Measurements from ENCODE around the gene CH25H.
"Not testable (repeated sequence)": the region's sequence is repeated elsewhere in the genome, so short reads cannot be mapped to it uniquely, and the experiment has no call there.

CH25H gene

DNA sequence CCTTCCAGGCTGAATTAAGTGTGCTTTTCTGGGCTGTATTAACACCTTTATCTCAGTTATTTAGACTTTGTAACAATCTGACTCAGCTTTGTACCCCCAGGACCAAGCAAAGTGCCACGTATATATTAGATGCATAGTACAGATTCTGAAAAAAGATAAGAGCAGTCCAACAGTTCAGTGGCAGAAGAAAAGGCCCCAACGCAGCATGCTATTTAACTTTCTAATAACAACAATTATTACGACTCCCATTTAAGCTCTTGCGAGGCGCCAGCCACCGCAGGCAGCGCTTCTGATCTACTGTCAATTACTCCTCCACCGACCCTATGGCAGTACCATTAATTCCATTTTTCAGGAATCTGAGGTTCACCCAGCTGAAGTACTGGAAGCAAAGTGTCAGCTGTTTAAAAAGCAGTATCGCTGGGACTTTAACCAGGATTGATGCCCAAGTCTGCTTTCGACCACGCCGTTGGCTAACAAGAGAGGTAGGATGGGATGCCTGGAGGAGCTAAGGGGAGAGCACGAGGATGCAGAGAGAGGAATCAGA lies 43.8 kb upstream of the CH25H start:
- DNase-seq = no peak
- in situ Hi-C loops (cut with HindIII; ENCODE audit: low pct_ligation_motif_present, low sequenced_read_pairs) = no loop called here
- Histone ChIP-seq H3K4me3 (ENCODE audit: low read depth, low read length) (peak overlapping the region; percentile 94), H3K27ac (no peak overlapping the region), H3K27me3 (replicated peaks) (no peaks in the 10 kb centered on the region), H3K36me3 (replicated peaks) (no peaks in the 10 kb centered on the region)
- TF ChIP-seq, protein P1, sequence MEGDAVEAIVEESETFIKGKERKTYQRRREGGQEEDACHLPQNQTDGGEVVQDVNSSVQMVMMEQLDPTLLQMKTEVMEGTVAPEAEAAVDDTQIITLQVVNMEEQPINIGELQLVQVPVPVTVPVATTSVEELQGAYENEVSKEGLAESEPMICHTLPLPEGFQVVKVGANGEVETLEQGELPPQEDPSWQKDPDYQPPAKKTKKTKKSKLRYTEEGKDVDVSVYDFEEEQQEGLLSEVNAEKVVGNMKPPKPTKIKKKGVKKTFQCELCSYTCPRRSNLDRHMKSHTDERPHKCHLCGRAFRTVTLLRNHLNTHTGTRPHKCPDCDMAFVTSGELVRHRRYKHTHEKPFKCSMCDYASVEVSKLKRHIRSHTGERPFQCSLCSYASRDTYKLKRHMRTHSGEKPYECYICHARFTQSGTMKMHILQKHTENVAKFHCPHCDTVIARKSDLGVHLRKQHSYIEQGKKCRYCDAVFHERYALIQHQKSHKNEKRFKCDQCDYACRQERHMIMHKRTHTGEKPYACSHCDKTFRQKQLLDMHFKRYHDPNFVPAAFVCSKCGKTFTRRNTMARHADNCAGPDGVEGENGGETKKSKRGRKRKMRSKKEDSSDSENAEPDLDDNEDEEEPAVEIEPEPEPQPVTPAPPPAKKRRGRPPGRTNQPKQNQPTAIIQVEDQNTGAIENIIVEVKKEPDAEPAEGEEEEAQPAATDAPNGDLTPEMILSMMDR (IDR thresholded peaks at IDR 0.05; ENCODE audit: low read depth, low read length, missing control alignments) = no peak

DNA sequence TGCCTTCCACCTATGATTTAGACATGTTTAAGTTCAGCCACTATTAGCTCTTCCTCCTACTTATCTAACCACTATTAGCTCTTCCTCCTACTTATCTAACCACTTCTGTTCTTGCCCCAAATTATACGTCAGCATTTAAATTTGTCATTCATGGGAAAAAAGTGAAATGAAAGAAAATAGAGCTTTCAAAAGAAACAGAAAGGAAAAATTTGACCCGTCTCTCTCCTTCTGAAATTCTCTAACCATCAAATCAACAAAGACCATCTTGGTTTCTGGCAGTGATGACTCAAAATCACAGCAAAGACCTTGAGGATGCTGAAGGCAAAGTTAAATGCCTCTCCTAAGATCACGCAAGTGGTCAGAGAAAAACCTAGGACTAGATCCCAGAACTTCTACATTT lies 41.9 kb upstream of the CH25H start:
- Histone ChIP-seq H3K27me3 (replicated peaks) (no peaks in the 10 kb centered on the region), H3K4me3 (ENCODE audit: low read depth, low read length) (no peak overlapping the region), H3K36me3 (replicated peaks) (no peaks in the 10 kb centered on the region), H3K27ac (no peak overlapping the region)
- in situ Hi-C loops (cut with HindIII; ENCODE audit: low pct_ligation_motif_present, low sequenced_read_pairs) = no loop called here
- DNase-seq = no peak
- TF ChIP-seq, protein P1 (IDR thresholded peaks at IDR 0.05; ENCODE audit: low read depth, low read length, missing control alignments) = no peak

DNA sequence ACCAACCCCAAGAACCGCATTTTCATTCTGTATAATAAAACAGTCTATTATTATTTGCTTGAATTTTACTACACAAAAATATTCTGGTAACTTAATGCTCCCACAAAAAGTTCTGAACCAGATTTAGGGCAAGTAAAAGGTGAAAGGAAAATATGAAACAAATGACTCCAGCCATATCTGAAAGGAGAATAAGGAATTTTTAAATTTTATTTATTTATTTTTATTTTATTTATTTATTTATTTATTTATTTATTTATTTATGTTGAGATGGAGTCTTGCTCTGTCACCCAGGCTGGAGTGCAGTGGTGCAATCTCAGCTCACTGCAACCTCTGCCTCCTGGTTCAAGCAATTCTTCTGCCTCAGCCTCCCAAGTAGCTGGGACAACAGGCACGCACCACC lies 40.5 kb upstream of the CH25H start:
- H3K27ac ChIP-seq; DNase-seq; H3K36me3 ChIP-seq (replicated peaks); H3K27me3 ChIP-seq (replicated peaks); H3K4me3 ChIP-seq (ENCODE audit: low read depth, low read length); in situ Hi-C loops (cut with HindIII; ENCODE audit: low pct_ligation_motif_present, low sequenced_read_pairs): not testable (repeated sequence)

DNA sequence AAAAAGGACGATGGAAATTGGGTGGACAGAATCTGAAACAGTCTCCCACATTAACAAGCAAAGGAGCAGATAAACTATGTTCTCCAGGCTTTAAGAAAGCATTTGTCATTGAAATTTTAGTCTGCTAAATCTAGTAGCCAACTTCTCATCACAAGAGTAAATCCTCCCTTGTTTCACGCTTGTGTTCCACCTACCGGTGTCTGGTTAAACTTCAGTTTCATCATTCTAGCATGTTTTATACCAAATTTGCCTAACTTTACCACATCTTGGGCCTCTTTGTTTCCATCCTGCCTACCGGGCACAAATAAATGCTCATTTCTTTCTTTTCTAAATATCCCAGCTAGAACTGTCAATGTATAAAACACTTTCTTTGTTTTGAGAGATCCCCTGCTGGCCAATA lies 38.7 kb upstream of the CH25H start:
- in situ Hi-C loops (cut with HindIII; ENCODE audit: low pct_ligation_motif_present, low sequenced_read_pairs) = no loop called here
- Histone ChIP-seq H3K36me3 (replicated peaks) (no peaks in the 10 kb centered on the region), H3K27ac (no peak overlapping the region), H3K27me3 (replicated peaks) (no peaks in the 10 kb centered on the region), H3K4me3 (ENCODE audit: low read depth, low read length) (no peak overlapping the region)
- DNase-seq = no peak
- TF ChIP-seq, protein P1 (IDR thresholded peaks at IDR 0.05; ENCODE audit: low read depth, low read length, missing control alignments) = no peak

DNA sequence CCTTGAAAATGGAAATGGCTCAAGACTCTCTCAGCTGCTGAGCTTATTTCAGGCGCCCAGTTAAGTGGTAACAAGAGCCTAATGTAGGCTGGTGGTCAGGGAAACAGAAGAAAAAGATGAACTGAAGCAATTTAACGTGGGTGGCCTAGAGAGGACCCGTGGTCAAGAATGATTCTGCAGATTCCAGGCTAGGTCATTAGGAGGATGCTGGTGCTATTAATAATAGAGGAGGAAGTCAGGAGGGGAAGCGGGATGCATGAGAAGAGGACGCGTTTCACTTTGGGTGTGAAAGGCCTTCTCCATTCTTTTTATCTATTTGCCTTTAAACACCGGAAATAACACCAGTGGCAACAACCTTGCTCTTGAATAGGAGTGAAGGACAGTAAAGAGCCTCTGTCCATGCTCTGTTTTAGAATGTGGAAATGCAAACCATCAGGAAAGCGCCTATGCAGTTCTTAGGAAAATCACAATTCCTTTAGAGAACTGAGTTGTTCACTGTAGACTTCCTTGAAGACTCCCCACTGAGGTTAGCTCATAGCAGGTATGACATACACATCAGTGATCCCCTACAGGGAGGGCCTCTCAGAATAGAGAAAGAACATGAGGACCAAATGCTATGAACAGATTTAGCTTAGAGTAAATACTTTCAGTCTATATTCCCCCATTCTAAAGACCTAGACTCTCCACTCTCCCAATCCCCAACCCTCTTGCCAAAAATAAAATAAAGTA lies 35.9 kb upstream of the CH25H start:
- Histone ChIP-seq H3K36me3 (replicated peaks) (peaks cover 6% of the 10 kb centered on the region), H3K27ac (no peak overlapping the region), H3K4me3 (ENCODE audit: low read depth, low read length) (no peak overlapping the region), H3K27me3 (replicated peaks) (no peaks in the 10 kb centered on the region)
- no peak for DNase-seq
- in situ Hi-C loops (cut with HindIII; ENCODE audit: low pct_ligation_motif_present, low sequenced_read_pairs) = no loop called here
- TF ChIP-seq, protein P1 (IDR thresholded peaks at IDR 0.05; ENCODE audit: low read depth, low read length, missing control alignments) = no peak

DNA sequence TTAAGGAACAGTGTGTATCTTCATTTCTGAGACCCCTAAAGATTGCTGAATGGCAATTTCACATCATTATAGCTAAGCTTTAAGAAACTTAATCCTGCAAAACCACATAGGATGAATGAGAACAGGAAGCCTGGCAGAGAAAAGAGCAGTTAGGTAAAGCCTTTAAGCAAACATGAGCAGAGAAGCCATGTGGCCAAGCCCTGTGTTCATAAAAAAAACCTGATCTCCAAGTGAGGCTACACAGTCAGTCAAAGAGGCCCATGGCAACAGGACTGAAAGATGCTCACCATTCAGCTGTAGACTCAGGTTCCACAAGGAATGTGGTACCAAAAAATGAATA lies 35.2 kb upstream of the CH25H start:
- H3K4me3 ChIP-seq (ENCODE audit: low read depth, low read length) = no peak overlapping the region
- in situ Hi-C loops (cut with HindIII; ENCODE audit: low pct_ligation_motif_present, low sequenced_read_pairs) = no loop called here
- H3K36me3 ChIP-seq (replicated peaks) = peaks cover 6% of the 10 kb centered on the region
- TF ChIP-seq, protein P1 (IDR thresholded peaks at IDR 0.05; ENCODE audit: low read depth, low read length, missing control alignments) = no peak
- H3K27me3 ChIP-seq (replicated peaks) = no peaks in the 10 kb centered on the region
- no peak overlapping the region for H3K27ac ChIP-seq
- no peak for DNase-seq
